ENCODE results near the gene UQCC2. TPM values are rescaled to one million over a fixed set of nuclear protein-coding genes. Genes with fewer than 3 reads are reported as not detected.

The UQCC2 gene
- total and polyA plus RNA-seq, 2 of the 8 experiments (the other 6 are each of a cell fraction or from before 2014, with no cell fraction given), result 52.1 to 104 TPM

- no peaks in the 10 kb centered on the region for H3K27me3 ChIP-seq (replicated peaks in 1 of 4; ENCODE audit: control insufficient read depth in 3 of 4, extremely low read depth in 1 of 4, insufficient read depth in 3 of 4, low read length in 3 of 4)
- no peaks in the 10 kb centered on the region for H3K9me3 ChIP-seq (ENCODE audit: insufficient read depth in 2 of 2, low read depth in 1 of 2, low read length in 1 of 2)
- no peaks in the 10 kb centered on the region for H3K4me1 ChIP-seq (replicated peaks in 1 of 4; ENCODE audit: control insufficient read depth in 3 of 4, insufficient read depth in 4 of 4, low read length in 3 of 4)
- no peak overlapping the region for H3K18ac ChIP-seq (ENCODE audit: extremely low read depth, low read length)
- H2BK20ac ChIP-seq (ENCODE audit: low read length), result no peak overlapping the region
- DNase-seq (ENCODE audit: low read depth in 1 of 2, low spot score in 2 of 2) (no peak), FAIRE-seq (no peak)
- H3K27ac ChIP-seq (ENCODE audit: low read depth, low read length), result no peak overlapping the region
- H3K36me3 ChIP-seq (ENCODE audit: control insufficient read depth in 2 of 4, insufficient read depth in 4 of 4, low read length in 3 of 4), result peaks cover 12 to 56% (median 43%) of the 10 kb centered on the region in 4 experiments; a peak in 6 of 8 replicates
- H3K79me2 ChIP-seq (ENCODE audit: control insufficient read depth in 1 of 2, insufficient read depth in 2 of 2, low read length in 2 of 2), result no peaks in the 10 kb centered on the region
- no peak overlapping the region for H2BK120ac ChIP-seq (replicated peaks; ENCODE audit: low read depth, low read length)
- no peak overlapping the region for H3K56ac ChIP-seq (replicated peaks; ENCODE audit: insufficient read length, low read depth, low read length)
- H3K4ac ChIP-seq (replicated peaks; ENCODE audit: insufficient read length, low read depth, low read length), result no peak overlapping the region
- H4K20me1 ChIP-seq (replicated peaks in 1 of 2; ENCODE audit: control insufficient read depth in 1 of 2, insufficient read depth in 2 of 2, low read length in 2 of 2), result peaks cover 0 to 12% of the 10 kb centered on the region in 2 experiments
- H3K14ac ChIP-seq (ENCODE audit: insufficient read length), result no peak overlapping the region
- H4K91ac ChIP-seq (replicated peaks; ENCODE audit: insufficient read length, low read length), result no peak overlapping the region
- no peak overlapping the region for H3K23ac ChIP-seq (ENCODE audit: insufficient read length)
- no peaks in the 10 kb centered on the region for H3K23me2 ChIP-seq (ENCODE audit: low read depth, low read length)
- H4K8ac ChIP-seq (ENCODE audit: extremely low read depth, insufficient read depth, low read length), result no peak overlapping the region; the same call in 1 of the 2 replicates
- H3K9ac ChIP-seq (replicated peaks in 1 of 4; ENCODE audit: extremely low read depth in 1 of 4, low read depth in 3 of 4, low read length in 3 of 4), result no peak overlapping the region
- no peak overlapping the region for H2BK5ac ChIP-seq (ENCODE audit: low read depth, low read length)
- no peak overlapping the region for H2AK5ac ChIP-seq (ENCODE audit: low read depth, low read length)
- no peak overlapping the region for H4K5ac ChIP-seq (ENCODE audit: insufficient read length, low read depth, low read length)
- POLR2A ChIA-PET (ENCODE audit: partially characterized antibody), result interaction anchor here (1.4 kb wide), 1 partner anchor 10 kb away, joined by 4 read pairs; no protein-coding TSS in a partner anchor
- H3K4me3 ChIP-seq (ENCODE audit: extremely low read depth in 1 of 4, insufficient read depth in 2 of 4, low read depth in 3 of 4, low read length in 4 of 4), result no peak overlapping the region
- H2BK15ac ChIP-seq (ENCODE audit: low read length), result no peak overlapping the region
- WGBS, 2 experiments (ENCODE audit: extremely low coverage in 1 of 2, insufficient coverage in 1 of 2, insufficient read length in 1 of 2, insufficient replicate concordance in 2 of 2, low coverage in 1 of 2, low lambda C conversion rate in 2 of 2, missing lambda C conversion rate in 1 of 2), result 95% methylated on average over 38 of the region's 38 CpGs; no CpG with 5 or more reads in 1 of the 2 experiments
- H2AFZ ChIP-seq (ENCODE audit: low read length), result no peak overlapping the region
- no peak overlapping the region for H2BK12ac ChIP-seq (ENCODE audit: low read depth, low read length)
- CTCF ChIA-PET (ENCODE audit: partially characterized antibody), result interaction anchor here (0.6 to 2.7 kb wide), 10 partner anchors 10 to 1768 kb away, joined by 3 to 18 read pairs (median 4); no protein-coding TSS in a partner anchor
- no peak overlapping the region for H3K4me2 ChIP-seq (ENCODE audit: insufficient read depth in 1 of 2, low read depth in 2 of 2, low read length in 2 of 2)
- H3K79me1 ChIP-seq (ENCODE audit: low read depth, low read length), result no peaks in the 10 kb centered on the region
- TF ChIP-seq KDM4A (IDR thresholded peaks at IDR 0.05; ENCODE audit: low read depth, low read length, severe bottlenecking) (no peak), HDAC6 (IDR thresholded peaks at IDR 0.05; ENCODE audit: low read depth, low read length) (no peak), TBP (IDR thresholded peaks at IDR 0.05; ENCODE audit: low read depth, low read length) (no peak), RBBP5 (IDR thresholded peaks at IDR 0.05; ENCODE audit: borderline replicate concordance, low read depth, low read length) (no peak), EGR1 (IDR thresholded peaks at IDR 0.05; ENCODE audit: borderline replicate concordance, low read depth, low read length) (no peak), EP300 (IDR thresholded peaks at IDR 0.05; ENCODE audit: borderline replicate concordance in 1 of 2, low read depth in 2 of 2, low read length in 2 of 2) (no peak), CHD2 (IDR thresholded peaks at IDR 0.05; ENCODE audit: low read length) (no peak), SIN3A (conservative IDR thresholded peaks at IDR 0.05 in 1 of 2, IDR thresholded peaks at IDR 0.05 in 1 of 2; ENCODE audit: low read depth in 1 of 2, low read length in 2 of 2) (no peak), USF2 (IDR thresholded peaks at IDR 0.05; ENCODE audit: low read length) (no peak), JUN (IDR thresholded peaks at IDR 0.05; ENCODE audit: low read depth, low read length) (no peak)
These were observed 25.9 kb downstream of the UQCC2 start for GRCh38 chr6:33685411-33686224.
